ENCODE measurements around the gene IL5RA.

The IL5RA gene

DNA sequence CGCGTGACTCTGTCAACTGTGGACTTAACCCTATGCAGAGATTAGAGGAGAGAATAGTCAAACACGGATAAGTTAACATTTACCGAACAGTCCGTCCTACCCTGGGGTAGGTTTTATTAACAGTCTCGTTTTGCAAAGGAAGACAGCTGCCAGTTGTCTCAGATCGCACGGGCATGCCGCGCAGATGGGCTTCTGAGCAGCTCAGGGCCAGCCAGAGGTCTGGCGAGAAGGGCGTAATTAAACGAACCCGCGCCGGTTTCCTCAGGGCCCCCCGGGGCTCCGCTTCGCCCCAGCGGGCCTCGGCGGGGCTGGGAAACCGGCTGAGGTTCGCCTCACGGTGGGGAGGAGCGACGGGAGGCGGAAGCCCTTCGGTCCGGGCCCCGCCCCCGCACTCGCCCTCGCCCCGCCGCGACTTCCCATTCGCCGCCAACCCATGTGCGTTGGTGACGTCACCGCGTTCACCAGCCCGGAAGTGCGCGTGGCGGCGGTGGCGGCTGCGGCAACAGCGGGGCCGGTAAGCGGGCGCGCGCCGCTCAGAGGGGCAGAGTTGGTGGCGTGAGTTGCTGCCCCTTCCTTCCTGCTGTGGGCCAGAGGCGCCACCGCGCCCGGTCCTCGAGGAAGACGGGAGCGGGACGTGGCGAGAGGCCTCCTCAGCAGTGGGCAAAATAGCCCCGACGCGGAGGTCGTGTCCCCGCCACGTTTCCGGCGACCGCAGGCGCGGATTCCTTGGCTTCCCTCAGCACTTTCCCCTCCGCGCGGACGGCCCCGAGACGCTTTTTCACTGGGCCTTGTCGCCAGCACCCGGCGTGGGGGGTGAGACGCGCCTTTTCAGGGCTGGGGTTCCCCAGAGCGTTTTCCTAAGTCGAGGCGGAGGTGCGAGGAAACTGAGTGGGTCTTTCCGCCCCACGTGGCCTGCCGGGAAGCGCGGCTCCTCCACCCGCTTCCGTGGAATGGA is 16.6 kb upstream of the IL5RA start, which contains the start of gene TRNT1:
Gene TRNT1, plus strand, starts transcription at position 464 of the 955 bp plus-strand sequence. CDS start 2,101 bp downstream, outside the sequence.
- Histone ChIP-seq H3K9me2 (replicated peaks; ENCODE audit: insufficient read depth, low read length) (no peaks in the 10 kb centered on the region), H3K4me2 (ENCODE audit: low read depth, low read length) (peak within 1 kb of the TSS; percentile 72), H2AFZ (ENCODE audit: low read length) (peak within 1 kb of the TSS; percentile 81), H4K20me1 (ENCODE audit: insufficient read depth, low read length) (no peaks in the 10 kb centered on the region), H3K27ac (ENCODE audit: low read length) (peak within 1 kb of the TSS; percentile 65; the same call in 1 of the 2 replicates), H3F3A (ENCODE audit: insufficient read depth, low read length) (no peaks in the 10 kb centered on the region), H3K9me3 (replicated peaks; ENCODE audit: insufficient read depth, low read length) (no peaks in the 10 kb centered on the region), H3K79me2 (ENCODE audit: low read length) (peaks cover 19% of the 10 kb centered on the region), H3K9ac (ENCODE audit: low read length) (peak within 1 kb of the TSS; percentile 84), H3K4me3 (ENCODE audit: low read length) (peak within 1 kb of the TSS; percentile 81), H3K27me3 (replicated peaks; ENCODE audit: insufficient read depth, low read length) (no peaks in the 10 kb centered on the region), H3K4me1 (ENCODE audit: low read length) (no peaks in the 10 kb centered on the region), H3K36me3 (replicated peaks; ENCODE audit: insufficient read depth, low read length) (no peaks in the 10 kb centered on the region)
- DNase-seq = peak; percentile 86
- no peak for TF ChIP-seq EZH2 (optimal IDR thresholded peaks at IDR 0.05; ENCODE audit: low read depth, low read length)

DNA sequence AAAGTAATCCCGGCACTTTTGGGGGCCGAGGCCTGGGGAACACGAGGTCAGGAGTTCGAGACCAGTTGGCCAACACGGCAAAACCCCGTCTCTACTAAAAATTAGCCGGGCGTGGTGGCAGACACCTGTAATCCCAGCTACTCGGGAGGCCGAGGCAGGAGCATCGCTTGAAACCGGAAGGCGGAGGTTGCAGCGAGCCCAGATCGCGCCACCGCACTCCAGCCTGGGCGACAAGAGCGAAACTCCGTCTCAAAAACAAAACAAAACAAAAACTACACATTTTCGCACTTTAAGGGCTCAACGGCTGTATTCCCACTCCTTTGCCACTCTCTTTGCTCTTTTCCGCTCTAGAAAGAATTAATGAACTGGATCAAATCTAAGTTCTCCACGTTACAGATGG is 15.8 kb upstream of the IL5RA start:
- no peaks in the 10 kb centered on the region for H3F3A ChIP-seq (ENCODE audit: insufficient read depth, low read length)
- H3K4me2 ChIP-seq (ENCODE audit: low read depth, low read length) = peak overlapping the region; percentile 72
- peak overlapping the region; percentile 81 for H2AFZ ChIP-seq (ENCODE audit: low read length)
- peak overlapping the region; percentile 84; the same call in 1 of the 2 replicates for H3K9ac ChIP-seq (ENCODE audit: low read length)
- DNase-seq = no peak
- H3K9me3 ChIP-seq (replicated peaks; ENCODE audit: insufficient read depth, low read length) = no peaks in the 10 kb centered on the region
- H3K4me3 ChIP-seq (ENCODE audit: low read length) = peak overlapping the region; percentile 81
- H3K27ac ChIP-seq (ENCODE audit: low read length) = peak overlapping the region; percentile 49; the same call in 1 of the 2 replicates
- H4K20me1 ChIP-seq (ENCODE audit: insufficient read depth, low read length) = no peaks in the 10 kb centered on the region
- H3K9me2 ChIP-seq (replicated peaks; ENCODE audit: insufficient read depth, low read length) = no peaks in the 10 kb centered on the region
- no peaks in the 10 kb centered on the region for H3K4me1 ChIP-seq (ENCODE audit: low read length)
- TF ChIP-seq EZH2phosphoT487 (IDR thresholded peaks at IDR 0.05; ENCODE audit: low read length) (no peak), EZH2 (optimal IDR thresholded peaks at IDR 0.05; ENCODE audit: low read depth, low read length) (no peak)
- TF ChIP-seq, protein P1, sequence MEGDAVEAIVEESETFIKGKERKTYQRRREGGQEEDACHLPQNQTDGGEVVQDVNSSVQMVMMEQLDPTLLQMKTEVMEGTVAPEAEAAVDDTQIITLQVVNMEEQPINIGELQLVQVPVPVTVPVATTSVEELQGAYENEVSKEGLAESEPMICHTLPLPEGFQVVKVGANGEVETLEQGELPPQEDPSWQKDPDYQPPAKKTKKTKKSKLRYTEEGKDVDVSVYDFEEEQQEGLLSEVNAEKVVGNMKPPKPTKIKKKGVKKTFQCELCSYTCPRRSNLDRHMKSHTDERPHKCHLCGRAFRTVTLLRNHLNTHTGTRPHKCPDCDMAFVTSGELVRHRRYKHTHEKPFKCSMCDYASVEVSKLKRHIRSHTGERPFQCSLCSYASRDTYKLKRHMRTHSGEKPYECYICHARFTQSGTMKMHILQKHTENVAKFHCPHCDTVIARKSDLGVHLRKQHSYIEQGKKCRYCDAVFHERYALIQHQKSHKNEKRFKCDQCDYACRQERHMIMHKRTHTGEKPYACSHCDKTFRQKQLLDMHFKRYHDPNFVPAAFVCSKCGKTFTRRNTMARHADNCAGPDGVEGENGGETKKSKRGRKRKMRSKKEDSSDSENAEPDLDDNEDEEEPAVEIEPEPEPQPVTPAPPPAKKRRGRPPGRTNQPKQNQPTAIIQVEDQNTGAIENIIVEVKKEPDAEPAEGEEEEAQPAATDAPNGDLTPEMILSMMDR (IDR thresholded peaks at IDR 0.05; ENCODE audit: low read length) = no peak
- no peaks in the 10 kb centered on the region for H3K27me3 ChIP-seq (replicated peaks; ENCODE audit: insufficient read depth, low read length)
- H3K79me2 ChIP-seq (ENCODE audit: low read length) = peaks cover 19% of the 10 kb centered on the region
- no peaks in the 10 kb centered on the region for H3K36me3 ChIP-seq (replicated peaks; ENCODE audit: insufficient read depth, low read length)

DNA sequence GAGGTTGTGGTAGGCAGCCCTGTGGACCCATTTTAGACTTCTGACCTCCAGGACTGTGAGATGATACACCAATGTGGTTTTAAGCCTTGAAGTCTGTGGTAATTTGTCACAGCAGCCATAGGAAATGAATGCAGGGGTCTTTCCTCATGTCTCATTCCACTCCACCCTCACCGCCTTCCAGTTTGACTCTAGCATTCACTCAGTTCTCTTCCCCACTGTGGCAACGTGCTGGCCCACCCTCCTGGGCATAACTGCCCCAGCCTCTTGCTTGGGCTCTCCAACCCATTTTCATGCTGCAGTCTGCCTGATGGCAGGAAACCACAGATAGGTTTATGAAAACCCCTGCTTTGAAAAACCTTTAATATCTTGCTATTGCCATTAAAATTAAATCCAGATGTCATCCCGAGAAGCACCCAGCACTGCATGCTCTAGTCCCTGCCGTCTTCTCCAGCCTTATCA is 9.2 kb upstream of the IL5RA start:
- no peaks in the 10 kb centered on the region for H3K9me3 ChIP-seq (replicated peaks; ENCODE audit: insufficient read depth, low read length)

More for the DNA sequence above, 9.2 kb upstream of the IL5RA start:
- no peak overlapping the region for H2AFZ ChIP-seq (ENCODE audit: low read length)
- H3K9ac ChIP-seq (ENCODE audit: low read length) = no peak overlapping the region
- H3K9me2 ChIP-seq (replicated peaks; ENCODE audit: insufficient read depth, low read length) = no peaks in the 10 kb centered on the region
- H4K20me1 ChIP-seq (ENCODE audit: insufficient read depth, low read length) = no peaks in the 10 kb centered on the region
- H3K79me2 ChIP-seq (ENCODE audit: low read length) = no peaks in the 10 kb centered on the region
- H3K4me3 ChIP-seq (ENCODE audit: low read length) = no peak overlapping the region
- no peaks in the 10 kb centered on the region for H3K4me1 ChIP-seq (ENCODE audit: low read length)
- H3F3A ChIP-seq (ENCODE audit: insufficient read depth, low read length) = no peaks in the 10 kb centered on the region
- H3K36me3 ChIP-seq (replicated peaks; ENCODE audit: insufficient read depth, low read length) = no peaks in the 10 kb centered on the region
- no peak for DNase-seq
- H3K27me3 ChIP-seq (replicated peaks; ENCODE audit: insufficient read depth, low read length) = no peaks in the 10 kb centered on the region
- H3K27ac ChIP-seq (ENCODE audit: low read length) = no peak overlapping the region
- no peak overlapping the region for H3K4me2 ChIP-seq (ENCODE audit: low read depth, low read length)
- TF ChIP-seq, protein P1 (IDR thresholded peaks at IDR 0.05; ENCODE audit: low read length) = no peak
- TF ChIP-seq EZH2phosphoT487 (IDR thresholded peaks at IDR 0.05; ENCODE audit: low read length) = no peak
- TF ChIP-seq EZH2 (optimal IDR thresholded peaks at IDR 0.05; ENCODE audit: low read depth, low read length) = no peak

Measured in MM.1S (cell line).